ENCODE measurements around the gene PIK3R6.

PIK3R6 gene

GRCh38 chr17:8881606-8882005 lies 14.1 kb upstream of the PIK3R6 start:
- Histone ChIP-seq H3K27me3 (ENCODE audit: insufficient read depth, low read depth) (no peaks in the 10 kb centered on the region), H3K79me2 (ENCODE audit: insufficient read depth, low read depth) (no peaks in the 10 kb centered on the region), H3K36me3 (ENCODE audit: insufficient read depth) (no peaks in the 10 kb centered on the region), H3K9ac (no peak overlapping the region), H4K20me1 (ENCODE audit: insufficient read depth) (no peaks in the 10 kb centered on the region), H2AFZ (ENCODE audit: low read depth) (no peak overlapping the region), H3K4me1 (ENCODE audit: low read depth, poor library complexity, severe bottlenecking) (no peaks in the 10 kb centered on the region), H3K4me2 (no peak overlapping the region), H3K4me3 (IDR thresholded peaks at IDR 0.05; ENCODE audit: insufficient read depth, low read depth, low read length) (no peak overlapping the region), H3K27ac (no peak overlapping the region)
- no peak for TF ChIP-seq CTCF (conservative IDR thresholded peaks at IDR 0.05; ENCODE audit: low read depth, low read length)

DNA sequence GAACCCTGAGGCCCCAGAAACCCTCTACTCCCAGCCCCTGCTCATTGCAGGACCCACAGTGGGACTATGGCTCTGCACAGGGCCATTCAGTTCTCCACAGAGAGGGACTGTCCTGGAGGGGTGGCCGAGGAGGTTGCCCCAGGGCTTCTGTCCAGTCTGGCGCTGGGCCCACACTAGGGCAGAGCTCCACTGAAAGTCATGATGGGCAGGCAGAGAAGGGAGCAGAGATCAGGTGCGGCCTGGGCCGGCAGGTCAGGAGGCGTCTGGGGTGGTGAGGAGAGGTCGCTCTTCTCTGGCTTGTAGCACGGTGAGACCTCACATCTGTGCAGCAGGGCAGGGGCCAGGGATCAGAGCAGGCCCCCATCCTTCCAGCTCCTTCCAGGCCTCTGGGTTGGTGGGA lies 13.0 kb upstream of the PIK3R6 start:
- Histone ChIP-seq H3K4me1 (ENCODE audit: low read depth, poor library complexity, severe bottlenecking) (no peaks in the 10 kb centered on the region), H3K79me2 (ENCODE audit: insufficient read depth, low read depth) (no peaks in the 10 kb centered on the region), H3K4me3 (IDR thresholded peaks at IDR 0.05; ENCODE audit: insufficient read depth, low read depth, low read length) (no peak overlapping the region), H3K9ac (no peak overlapping the region), H3K36me3 (ENCODE audit: insufficient read depth) (no peaks in the 10 kb centered on the region), H3K27ac (no peak overlapping the region), H4K20me1 (ENCODE audit: insufficient read depth) (no peaks in the 10 kb centered on the region), H3K4me2 (no peak overlapping the region), H3K27me3 (ENCODE audit: insufficient read depth, low read depth) (no peaks in the 10 kb centered on the region), H2AFZ (ENCODE audit: low read depth) (no peak overlapping the region)
- no peak for TF ChIP-seq CTCF (conservative IDR thresholded peaks at IDR 0.05; ENCODE audit: low read depth, low read length)

GRCh38 chr17:8879410-8879809 lies 11.9 kb upstream of the PIK3R6 start:
- Histone ChIP-seq H3K27me3 (ENCODE audit: insufficient read depth, low read depth) (no peaks in the 10 kb centered on the region), H3K4me2 (no peak overlapping the region), H3K79me2 (ENCODE audit: insufficient read depth, low read depth) (no peaks in the 10 kb centered on the region), H3K9ac (no peak overlapping the region), H4K20me1 (ENCODE audit: insufficient read depth) (no peaks in the 10 kb centered on the region), H3K4me3 (IDR thresholded peaks at IDR 0.05; ENCODE audit: insufficient read depth, low read depth, low read length) (no peak overlapping the region), H3K4me1 (ENCODE audit: low read depth, poor library complexity, severe bottlenecking) (no peaks in the 10 kb centered on the region), H3K27ac (no peak overlapping the region), H3K36me3 (ENCODE audit: insufficient read depth) (no peaks in the 10 kb centered on the region), H2AFZ (ENCODE audit: low read depth) (no peak overlapping the region)
- TF ChIP-seq CTCF (conservative IDR thresholded peaks at IDR 0.05; ENCODE audit: low read depth, low read length), result no peak

DNA sequence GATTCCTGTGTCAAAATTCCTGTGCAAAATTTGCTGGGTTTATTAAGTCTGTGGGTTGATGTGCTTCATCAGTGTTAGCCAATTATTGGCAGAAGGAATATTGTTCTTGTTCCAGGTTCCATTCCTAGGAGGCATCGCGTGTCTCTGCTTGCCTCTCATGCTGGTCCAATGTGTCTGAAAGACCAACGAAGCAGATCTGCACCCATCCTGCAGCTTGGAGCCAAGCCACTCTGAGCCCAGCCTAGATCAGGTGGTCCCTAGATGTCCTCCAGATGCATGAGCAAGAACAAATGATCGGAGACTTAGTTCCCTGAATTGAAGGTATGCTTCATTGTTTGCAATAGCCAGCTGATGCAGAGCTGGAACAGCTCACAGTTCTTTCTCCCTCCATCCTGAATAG lies 10.5 kb upstream of the PIK3R6 start:
- no peak overlapping the region for H3K4me2 ChIP-seq
- no peak overlapping the region for H3K27ac ChIP-seq
- H3K36me3 ChIP-seq (ENCODE audit: insufficient read depth), result no peaks in the 10 kb centered on the region
- no peak overlapping the region for H2AFZ ChIP-seq (ENCODE audit: low read depth)
- TF ChIP-seq CTCF (conservative IDR thresholded peaks at IDR 0.05; ENCODE audit: low read depth, low read length), result no peak
- H3K9ac ChIP-seq, result no peak overlapping the region
- no peaks in the 10 kb centered on the region for H3K27me3 ChIP-seq (ENCODE audit: insufficient read depth, low read depth)
- H3K4me3 ChIP-seq (IDR thresholded peaks at IDR 0.05; ENCODE audit: insufficient read depth, low read depth, low read length), result no peak overlapping the region
- H3K4me1 ChIP-seq (ENCODE audit: low read depth, poor library complexity, severe bottlenecking), result no peaks in the 10 kb centered on the region
- H4K20me1 ChIP-seq (ENCODE audit: insufficient read depth), result no peaks in the 10 kb centered on the region
- H3K79me2 ChIP-seq (ENCODE audit: insufficient read depth, low read depth), result no peaks in the 10 kb centered on the region

- Histone ChIP-seq H3K4me3 (IDR thresholded peaks at IDR 0.05; ENCODE audit: insufficient read depth, low read depth, low read length) (no peak overlapping the region), H3K36me3 (ENCODE audit: insufficient read depth) (no peaks in the 10 kb centered on the region), H3K27me3 (ENCODE audit: insufficient read depth, low read depth) (no peaks in the 10 kb centered on the region), H4K20me1 (ENCODE audit: insufficient read depth) (no peaks in the 10 kb centered on the region), H3K79me2 (ENCODE audit: insufficient read depth, low read depth) (no peaks in the 10 kb centered on the region), H3K4me2 (no peak overlapping the region), H2AFZ (ENCODE audit: low read depth) (no peak overlapping the region), H3K9ac (no peak overlapping the region), H3K4me1 (ENCODE audit: low read depth, poor library complexity, severe bottlenecking) (no peaks in the 10 kb centered on the region), H3K27ac (no peak overlapping the region)
- TF ChIP-seq CTCF (conservative IDR thresholded peaks at IDR 0.05; ENCODE audit: low read depth, low read length), result no peak
Observed at GRCh38 chr17:8875957-8876356, 8.5 kb upstream of the PIK3R6 start.
